NCI-H345 treated with DMSO at 0.1 percent for 48 hours (cell line): Measurements from ENCODE around the gene MUS81.

Source experiments
- DNase-seq: peaks from one replicate; lab custom pipeline; 2025; ENCODE audit not compliant: unreplicated experiment; lab: John Stamatoyannopoulos, UW

MUS81 gene

GRCh38 chr11:65871811-65872548 is 11.7 kb downstream of the MUS81 start:
- DNase-seq: no peak

DNA sequence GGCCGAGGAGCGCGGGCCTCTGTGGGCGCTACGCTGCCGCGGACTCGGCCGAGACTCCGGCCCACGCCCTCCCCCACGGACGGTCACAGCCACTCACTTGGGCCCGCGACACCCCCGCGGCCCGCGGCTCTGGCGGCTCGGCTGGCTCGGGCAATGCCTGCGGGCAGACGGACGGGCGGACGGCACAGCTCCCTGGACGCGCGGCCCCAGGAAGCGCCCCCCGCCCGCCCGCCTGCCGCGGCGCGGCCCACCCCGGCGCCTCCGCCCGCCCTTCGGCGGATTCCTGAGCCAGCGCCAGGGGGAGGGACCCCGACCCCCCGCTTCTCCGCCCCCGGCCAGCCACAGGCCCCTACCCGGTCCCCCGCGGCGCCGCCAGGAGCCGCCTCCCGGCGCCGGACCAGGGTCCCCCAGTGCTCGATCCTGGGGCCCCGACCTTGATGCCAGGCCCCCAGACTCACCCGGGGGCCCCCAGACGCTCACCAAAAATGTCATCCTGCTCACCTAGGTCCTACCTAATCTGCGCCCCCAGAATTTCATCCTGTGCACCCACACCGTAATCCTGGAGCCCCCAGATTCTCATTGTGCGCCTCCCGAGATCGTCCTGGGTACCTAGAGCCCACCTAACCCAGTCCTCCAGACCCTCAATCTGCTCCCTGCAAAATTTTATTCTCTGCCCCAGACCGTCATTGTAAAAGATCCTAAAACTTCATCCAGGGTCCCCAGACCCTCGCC is 12.5 kb downstream of the MUS81 start, which contains the start of gene EFEMP2:
EFEMP2 (minus strand) TSS at position 215 of the 732 bp plus-strand sequence. CDS start 446 bp downstream, outside the sequence.
- DNase-seq: no peak

DNA sequence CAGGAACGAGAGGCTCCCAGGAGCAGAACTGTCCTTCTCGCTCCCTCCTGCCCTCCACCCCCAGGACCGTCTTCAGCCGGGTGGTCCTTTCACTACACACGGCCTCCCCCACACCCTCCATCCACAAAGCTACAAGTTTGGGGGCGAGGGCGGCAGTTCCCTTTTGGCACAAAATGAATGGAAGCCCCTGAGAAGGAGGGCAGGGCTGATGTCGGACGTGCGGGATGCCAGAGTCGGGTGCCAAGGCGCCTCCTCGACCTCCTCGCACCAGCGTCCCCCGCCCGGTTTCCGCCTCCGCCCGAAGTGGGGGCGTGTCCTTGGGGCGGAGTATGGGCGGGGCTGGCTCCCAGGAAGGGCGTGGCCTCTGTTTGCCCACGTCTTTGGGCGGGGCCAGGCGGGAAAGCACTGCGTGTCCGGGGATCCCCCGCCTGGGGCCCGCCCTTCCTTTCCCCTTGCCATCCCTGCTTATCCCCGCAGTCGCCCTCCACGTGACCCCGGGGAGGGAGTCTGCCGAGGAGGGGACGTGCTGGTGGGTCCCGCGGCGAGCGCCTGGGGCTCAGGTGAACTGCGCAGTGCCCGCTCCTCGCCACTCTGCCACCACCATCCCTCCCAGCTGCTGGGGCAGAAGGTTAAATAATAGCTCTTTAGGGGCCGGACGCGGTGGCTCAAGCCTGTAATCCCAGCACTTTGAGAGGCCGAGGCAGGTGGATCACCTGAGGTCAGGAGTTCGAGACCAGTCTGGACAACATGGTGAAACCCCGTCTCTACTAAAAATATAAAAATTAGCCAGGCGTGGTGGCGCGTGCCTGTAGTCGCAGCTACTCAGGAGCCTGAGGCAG is 13.3 kb downstream of the MUS81 start:
- DNase-seq: peak; percentile 82

DNA sequence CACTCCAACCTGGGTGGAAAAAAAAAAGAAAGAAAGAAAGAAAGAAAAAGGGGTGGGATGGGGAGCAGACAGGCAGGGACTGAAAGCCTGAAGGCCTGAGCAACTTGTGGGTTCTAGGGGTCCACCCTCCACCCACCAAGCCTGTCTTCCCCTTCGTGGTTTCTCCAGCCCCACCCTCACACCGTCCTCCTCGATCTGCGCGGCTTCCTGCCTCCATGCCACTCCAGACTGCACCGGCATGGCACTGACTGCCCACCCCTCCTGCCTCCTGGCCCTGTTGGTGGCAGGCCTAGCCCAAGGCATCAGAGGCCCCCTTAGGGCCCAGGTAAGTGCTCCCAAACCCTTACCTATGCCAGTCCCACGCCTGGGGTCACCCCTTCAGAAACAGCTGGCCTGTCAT is 19.4 kb downstream of the MUS81 start, which contains the start of gene CTSW:
CTSW (plus strand) TSS at position 221 of the 400 bp plus-strand sequence; CDS start at position 239, 18 bp downstream.
- DNase-seq: no peak

GRCh38 chr11:65880027-65880426 is 19.8 kb downstream of the MUS81 start:
- DNase-seq: no peak

- DNase-seq: no peak
Observed at GRCh38 chr11:65880844-65881421, 20.7 kb downstream of the MUS81 start.

GRCh38 chr11:65882120-65883057 is 22.2 kb downstream of the MUS81 start:
- DNase-seq: no peak

- DNase-seq: no peak
Observed at GRCh38 chr11:65883058-65883761, 23.0 kb downstream of the MUS81 start.

DNA sequence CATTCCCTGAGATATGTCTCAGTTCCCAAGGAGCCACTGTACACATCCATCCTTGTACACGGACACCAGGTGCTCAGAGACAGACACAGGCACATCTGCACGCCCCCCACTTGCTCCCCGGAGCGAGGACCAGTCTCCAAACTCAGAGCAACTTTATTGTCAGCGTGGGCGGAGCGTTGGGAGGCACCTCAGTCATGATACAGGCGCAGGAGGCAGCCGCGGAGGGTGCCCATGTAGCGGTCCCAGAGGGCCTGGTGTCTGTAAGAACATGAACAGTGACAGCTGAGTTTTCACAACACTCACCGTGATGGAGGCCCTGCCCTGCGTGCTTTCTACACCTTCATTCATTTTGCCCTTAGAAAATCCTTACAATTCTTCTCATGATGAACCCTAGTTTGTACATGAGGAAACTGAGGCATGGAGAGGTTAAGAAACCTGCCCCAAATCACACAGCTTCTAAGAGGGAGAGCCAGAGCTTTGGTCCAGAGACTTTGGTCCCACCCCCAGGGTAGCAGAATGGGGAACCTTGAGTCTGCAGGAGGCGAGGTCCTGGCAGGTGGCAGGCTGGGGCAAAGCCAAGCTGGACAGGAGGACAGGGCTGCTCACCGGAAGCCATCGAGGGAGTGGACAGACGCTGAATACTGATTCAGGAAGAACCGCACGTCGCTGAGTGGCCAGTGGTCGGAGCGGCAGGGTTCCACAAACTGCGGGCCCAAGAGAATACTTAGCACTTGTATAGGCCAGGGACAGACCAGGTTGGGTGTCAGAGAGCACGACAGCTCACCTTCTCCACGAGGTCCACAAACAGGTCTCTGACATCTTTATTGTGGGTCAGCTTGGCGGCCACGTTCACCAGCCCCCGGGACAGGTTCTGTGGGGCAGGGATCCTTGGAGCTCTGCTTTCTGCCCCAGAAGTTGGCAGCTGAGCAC is 23.8 kb downstream of the MUS81 start:
- no peak for DNase-seq

- peak; percentile 51 for DNase-seq
Observed at GRCh38 chr11:65884716-65885092, 24.5 kb downstream of the MUS81 start.

DNA sequence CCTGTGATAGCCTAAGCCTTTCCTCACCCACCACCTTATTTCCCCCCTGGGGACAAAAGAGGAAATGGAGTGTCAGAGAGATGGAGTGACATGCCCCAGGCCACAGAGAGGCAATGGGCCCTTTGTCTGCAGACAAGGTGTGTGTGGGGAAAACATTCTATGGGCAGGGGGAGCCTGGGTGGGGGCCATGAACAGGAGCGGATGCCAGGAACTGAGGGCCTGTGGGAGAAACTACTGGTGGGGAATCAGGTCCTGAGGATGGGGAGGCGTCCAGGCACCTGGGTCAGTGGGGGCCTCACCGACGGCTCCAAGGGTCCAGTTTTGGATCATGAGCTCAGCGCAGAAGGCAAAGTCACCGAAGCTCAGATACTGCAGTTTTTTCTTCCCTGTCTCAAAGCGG is 25.0 kb downstream of the MUS81 start:
- no peak for DNase-seq

DNA sequence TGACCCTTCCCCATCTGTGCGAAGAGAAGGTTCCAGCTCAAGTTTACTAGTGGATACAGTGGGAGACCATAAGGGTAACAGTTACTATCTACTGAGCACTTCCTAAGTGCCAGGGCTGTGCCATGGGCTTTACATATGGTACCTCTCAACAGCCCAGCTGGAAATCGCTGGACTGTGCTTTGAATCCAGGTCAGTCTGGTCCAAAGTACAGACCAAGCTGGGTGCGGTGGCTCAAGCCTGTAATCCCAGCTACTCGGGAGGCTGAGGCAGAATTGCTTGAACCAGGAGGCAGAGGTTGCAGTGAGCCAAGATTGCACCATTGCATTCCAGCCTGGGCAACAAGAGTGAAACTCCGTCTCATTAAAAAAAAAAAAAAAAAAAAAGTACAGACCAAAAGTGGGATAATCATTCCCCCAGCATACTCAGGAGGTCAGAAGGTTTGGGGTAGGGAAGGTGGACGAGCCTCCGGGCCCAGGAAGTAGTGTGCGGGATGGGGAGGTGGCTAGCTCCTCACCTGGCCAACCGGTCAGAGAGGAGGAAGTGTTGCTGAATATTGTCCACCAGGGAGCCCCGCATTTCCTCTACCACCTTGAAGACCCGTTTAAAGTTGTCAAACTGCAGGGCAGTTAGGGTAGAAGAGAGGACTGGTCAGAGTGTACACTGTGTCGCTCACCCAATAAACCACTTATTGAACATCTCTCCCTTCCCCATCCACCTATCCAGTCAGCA is 25.7 kb downstream of the MUS81 start:
- DNase-seq: no peak

DNA sequence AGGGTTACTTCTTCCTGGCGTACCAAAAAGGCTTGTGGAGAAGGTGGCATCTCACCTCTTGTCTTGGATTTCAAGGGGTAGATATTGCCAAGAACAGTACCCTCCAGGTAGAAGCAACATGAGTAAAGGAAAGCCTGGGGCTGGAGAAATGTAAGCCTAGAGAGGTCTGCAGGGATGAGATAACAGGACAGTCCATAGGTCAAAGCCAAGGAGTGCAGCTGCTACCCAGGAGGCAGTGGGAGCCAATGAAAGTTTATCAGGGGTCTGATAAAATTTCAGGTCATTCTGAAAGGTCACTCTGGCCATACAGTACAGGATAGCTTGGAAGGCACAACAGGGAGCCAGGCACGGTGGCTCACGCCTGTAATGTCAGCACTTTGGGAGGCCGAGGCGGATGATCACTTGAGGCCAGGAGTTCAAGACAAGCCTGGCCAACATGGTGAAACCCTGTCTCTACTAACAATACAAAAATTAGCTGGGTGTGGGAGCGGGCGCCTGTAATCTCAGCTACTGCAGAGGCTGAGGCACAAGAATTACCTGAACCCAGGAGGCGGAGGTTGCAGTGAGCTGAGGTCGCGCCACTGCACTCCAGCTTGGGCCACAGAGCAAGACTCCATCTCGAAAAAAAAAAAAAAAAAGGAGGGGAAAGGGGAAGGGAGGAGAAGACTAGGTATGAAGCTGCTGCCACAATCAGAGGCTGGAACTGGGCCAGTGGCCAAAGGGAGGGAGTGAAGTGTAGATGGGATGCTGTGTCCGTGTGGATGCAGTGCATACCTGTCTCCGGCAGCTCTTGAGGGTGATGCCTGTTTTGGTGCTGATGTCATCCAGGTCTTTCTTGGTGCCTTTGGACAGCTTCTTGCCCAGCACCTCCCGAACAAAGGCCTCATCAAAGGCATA is 26.8 kb downstream of the MUS81 start:
- no peak for DNase-seq

GRCh38 chr11:65887723-65888162 is 27.5 kb downstream of the MUS81 start:
- no peak for DNase-seq

DNA sequence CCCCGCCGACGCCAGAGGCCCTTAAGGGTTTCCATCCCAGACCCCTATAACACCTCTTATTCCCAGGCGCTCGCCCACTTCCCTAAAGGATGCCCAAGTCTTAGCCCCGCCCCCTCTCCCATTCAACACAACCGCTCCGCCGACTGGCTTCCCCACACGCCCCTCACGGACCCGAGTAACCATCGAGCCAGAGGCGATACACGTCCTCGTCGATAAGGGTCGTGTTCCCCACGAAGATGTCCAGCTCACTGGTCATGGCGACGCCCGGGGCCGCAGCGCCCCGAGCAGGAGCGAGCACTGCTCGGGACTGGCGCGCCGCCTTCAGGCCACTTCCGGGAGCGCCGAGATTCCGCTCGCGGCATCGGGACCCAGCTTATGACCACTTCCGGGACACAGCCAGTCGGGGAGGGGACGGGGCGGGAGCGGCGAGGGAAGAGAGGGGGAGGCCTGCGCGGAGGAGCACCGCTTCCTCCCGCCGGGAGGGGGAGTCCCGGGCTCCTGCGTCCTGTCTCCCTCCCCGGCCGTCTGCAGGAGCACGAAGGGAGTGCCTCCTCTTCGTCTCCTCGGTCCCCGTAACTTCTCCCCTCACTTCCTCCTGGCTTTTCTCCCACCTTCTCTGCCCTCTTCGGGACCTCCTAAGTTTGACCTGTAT is 28.1 kb downstream of the MUS81 start, which contains the start of gene FIBP:
FIBP (minus strand) TSS at position 309 of the 652 bp plus-strand sequence; CDS start at position 256, 53 bp downstream.
- DNase-seq: peak; percentile 89
